ENCODE data around the gene SMG6. TPM values are rescaled to one million over a fixed set of nuclear protein-coding genes. Genes with fewer than 3 reads are reported as not detected.
"Not testable (repeated sequence)": the region's sequence is repeated elsewhere in the genome, so short reads cannot be mapped to it uniquely, and the experiment has no call there.

Gene SMG6
- polyA plus RNA-seq, 3 donors = 27.1 to 32.1 (median 28.0) TPM

GRCh38 chr17:2218426-2218825 lies 85.2 kb downstream of the SMG6 start:
- no peak for DNase-seq (ENCODE audit: extremely low read depth in 1 of 11, low read depth in 9 of 11, low spot score in 4 of 11)

- DNase-seq (ENCODE audit: extremely low read depth in 1 of 11, low read depth in 9 of 11, low spot score in 4 of 11) = peak in 10 of 11 donors; percentile 67 to 87 (median 78)
Measured at GRCh38 chr17:2215616-2216364, 87.8 kb downstream of the SMG6 start.

- peak in 1 of 11 donors; percentile 56 for DNase-seq (ENCODE audit: extremely low read depth in 1 of 11, low read depth in 9 of 11, low spot score in 4 of 11)
Measured at GRCh38 chr17:2214929-2215615, 88.5 kb downstream of the SMG6 start.

- DNase-seq (ENCODE audit: extremely low read depth in 1 of 11, low read depth in 9 of 11, low spot score in 4 of 11) = no peak
Measured at GRCh38 chr17:2214047-2214928, 89.3 kb downstream of the SMG6 start.

- no peak for DNase-seq (ENCODE audit: extremely low read depth in 1 of 11, low read depth in 9 of 11, low spot score in 4 of 11)
Measured at GRCh38 chr17:2213291-2213960, 90.2 kb downstream of the SMG6 start.

GRCh38 chr17:2212400-2212981 lies 91.1 kb downstream of the SMG6 start:
- DNase-seq (ENCODE audit: extremely low read depth in 1 of 11, low read depth in 9 of 11, low spot score in 4 of 11) = no peak

GRCh38 chr17:2211661-2212399 lies 91.8 kb downstream of the SMG6 start:
- DNase-seq (ENCODE audit: extremely low read depth in 1 of 11, low read depth in 9 of 11, low spot score in 4 of 11) = no peak

GRCh38 chr17:2210726-2211125 lies 92.9 kb downstream of the SMG6 start:
- DNase-seq (ENCODE audit: extremely low read depth in 1 of 11, low read depth in 9 of 11, low spot score in 4 of 11) = no peak

- no peak for DNase-seq (ENCODE audit: extremely low read depth in 1 of 11, low read depth in 9 of 11, low spot score in 4 of 11)
Measured at GRCh38 chr17:2207815-2208515, 95.6 kb downstream of the SMG6 start.

GRCh38 chr17:2204393-2204792 lies 99.2 kb downstream of the SMG6 start:
- DNase-seq (ENCODE audit: extremely low read depth in 1 of 11, low read depth in 9 of 11, low spot score in 4 of 11) = no peak

GRCh38 chr17:2203818-2204217 lies 99.8 kb downstream of the SMG6 start:
- DNase-seq (ENCODE audit: extremely low read depth in 1 of 11, low read depth in 9 of 11, low spot score in 4 of 11) = no peak

GRCh38 chr17:2202996-2203575 lies 100.5 kb downstream of the SMG6 start:
- no peak for DNase-seq (ENCODE audit: extremely low read depth in 1 of 11, low read depth in 9 of 11, low spot score in 4 of 11)

- DNase-seq (ENCODE audit: extremely low read depth in 1 of 11, low read depth in 9 of 11, low spot score in 4 of 11) = no peak
Measured at GRCh38 chr17:2202302-2202995, 101.1 kb downstream of the SMG6 start.

- DNase-seq (ENCODE audit: extremely low read depth in 1 of 11, low read depth in 9 of 11, low spot score in 4 of 11) = not testable (repeated sequence)
Measured at GRCh38 chr17:2199386-2199785, 104.2 kb downstream of the SMG6 start.

- no peak for DNase-seq (ENCODE audit: extremely low read depth in 1 of 11, low read depth in 9 of 11, low spot score in 4 of 11)
Measured at GRCh38 chr17:2198927-2199326, 104.7 kb downstream of the SMG6 start.

GRCh38 chr17:2197271-2197670 lies 106.3 kb downstream of the SMG6 start:
- no peak for DNase-seq (ENCODE audit: extremely low read depth in 1 of 11, low read depth in 9 of 11, low spot score in 4 of 11)

GRCh38 chr17:2195729-2196128 lies 107.9 kb downstream of the SMG6 start:
- DNase-seq (ENCODE audit: extremely low read depth in 1 of 11, low read depth in 9 of 11, low spot score in 4 of 11) = no peak
